ENCODE results near the gene WAC. TPM values are rescaled to one million over a fixed set of nuclear protein-coding genes. Genes with fewer than 3 reads are reported as not detected.

Gene WAC
- total RNA-seq, 4 donors from 2014 or later = 101 to 131 (median 118) TPM

DNA sequence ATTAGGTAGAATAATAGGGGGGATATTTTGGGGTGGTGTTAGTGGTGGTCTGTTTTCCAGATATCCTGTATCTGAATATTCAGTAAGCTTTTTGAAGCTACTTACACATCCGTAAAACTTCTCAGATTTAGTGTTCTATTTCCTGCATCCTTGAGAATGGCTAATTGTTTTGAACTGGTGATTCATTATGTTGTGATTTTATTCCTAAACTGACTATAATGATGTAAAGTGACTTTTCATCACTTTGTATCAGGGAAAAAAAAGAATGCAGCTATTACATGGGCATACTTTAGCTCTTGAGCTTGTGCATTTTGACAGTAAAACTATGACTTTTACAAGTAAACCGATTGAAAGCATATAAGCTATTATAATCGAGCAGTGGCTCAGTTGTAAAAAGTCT, 18.2 kb downstream of the WAC start:
- no peaks in the 10 kb centered on the region for H3K27me3 ChIP-seq
- peak overlapping the region in 1 of 4 donors; percentile 69 for H3K27ac ChIP-seq
- 23 to 30% methylated on average over 3 of the region's 3 CpGs for WGBS, 2 donors
- H3K9me3 ChIP-seq = no peaks in the 10 kb centered on the region
- DNase-seq (ENCODE audit: low spot score in 2 of 2) = no peak
- H3K36me3 ChIP-seq = peaks cover 0 to 28% (median 0%) of the 10 kb centered on the region in 3 donors
- TF ChIP-seq EP300 (IDR thresholded peaks at IDR 0.05) (no peak), POLR2A (IDR thresholded peaks at IDR 0.05) (no peak)
- TF ChIP-seq, protein P1, sequence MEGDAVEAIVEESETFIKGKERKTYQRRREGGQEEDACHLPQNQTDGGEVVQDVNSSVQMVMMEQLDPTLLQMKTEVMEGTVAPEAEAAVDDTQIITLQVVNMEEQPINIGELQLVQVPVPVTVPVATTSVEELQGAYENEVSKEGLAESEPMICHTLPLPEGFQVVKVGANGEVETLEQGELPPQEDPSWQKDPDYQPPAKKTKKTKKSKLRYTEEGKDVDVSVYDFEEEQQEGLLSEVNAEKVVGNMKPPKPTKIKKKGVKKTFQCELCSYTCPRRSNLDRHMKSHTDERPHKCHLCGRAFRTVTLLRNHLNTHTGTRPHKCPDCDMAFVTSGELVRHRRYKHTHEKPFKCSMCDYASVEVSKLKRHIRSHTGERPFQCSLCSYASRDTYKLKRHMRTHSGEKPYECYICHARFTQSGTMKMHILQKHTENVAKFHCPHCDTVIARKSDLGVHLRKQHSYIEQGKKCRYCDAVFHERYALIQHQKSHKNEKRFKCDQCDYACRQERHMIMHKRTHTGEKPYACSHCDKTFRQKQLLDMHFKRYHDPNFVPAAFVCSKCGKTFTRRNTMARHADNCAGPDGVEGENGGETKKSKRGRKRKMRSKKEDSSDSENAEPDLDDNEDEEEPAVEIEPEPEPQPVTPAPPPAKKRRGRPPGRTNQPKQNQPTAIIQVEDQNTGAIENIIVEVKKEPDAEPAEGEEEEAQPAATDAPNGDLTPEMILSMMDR (IDR thresholded peaks at IDR 0.05) = no peak
- H3K4me3 ChIP-seq = no peak overlapping the region
- peaks cover 0 to 75% (median 21%) of the 10 kb centered on the region in 4 donors for H3K4me1 ChIP-seq

DNA sequence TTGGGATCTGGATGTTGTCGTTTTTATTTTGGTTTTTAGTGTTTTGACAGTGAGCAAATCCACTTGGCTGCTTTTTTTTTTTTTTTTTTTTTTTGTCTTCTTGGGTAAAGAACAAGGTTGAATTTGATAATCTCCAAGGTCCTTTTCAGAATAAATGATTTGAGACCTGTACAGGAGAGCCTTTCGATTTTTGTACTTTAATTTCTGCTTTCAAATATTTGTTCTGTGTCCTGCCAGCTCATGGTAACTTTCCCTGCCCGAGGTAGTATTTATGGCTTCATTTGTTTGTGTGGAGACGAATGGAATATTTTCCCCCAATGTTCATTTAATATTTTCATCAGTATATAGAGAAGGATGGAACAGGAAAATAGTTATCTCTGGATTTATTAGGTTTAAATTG, 19.9 kb downstream of the WAC start:
- H3K9me3 ChIP-seq = no peaks in the 10 kb centered on the region
- H3K36me3 ChIP-seq = peaks cover 0 to 27% (median 0%) of the 10 kb centered on the region in 3 donors
- DNase-seq (ENCODE audit: low spot score in 2 of 2) = no peak
- TF ChIP-seq, protein P1 (IDR thresholded peaks at IDR 0.05) = no peak
- TF ChIP-seq EP300 (IDR thresholded peaks at IDR 0.05) (no peak), POLR2A (IDR thresholded peaks at IDR 0.05) (no peak)
- H3K27ac ChIP-seq = no peak overlapping the region
- WGBS, 2 donors = 61 to 62% methylated on average over 4 of the region's 4 CpGs
- no peak overlapping the region for H3K4me3 ChIP-seq
- no peaks in the 10 kb centered on the region for H3K27me3 ChIP-seq
- peaks cover 0 to 79% (median 19%) of the 10 kb centered on the region in 4 donors for H3K4me1 ChIP-seq

DNA sequence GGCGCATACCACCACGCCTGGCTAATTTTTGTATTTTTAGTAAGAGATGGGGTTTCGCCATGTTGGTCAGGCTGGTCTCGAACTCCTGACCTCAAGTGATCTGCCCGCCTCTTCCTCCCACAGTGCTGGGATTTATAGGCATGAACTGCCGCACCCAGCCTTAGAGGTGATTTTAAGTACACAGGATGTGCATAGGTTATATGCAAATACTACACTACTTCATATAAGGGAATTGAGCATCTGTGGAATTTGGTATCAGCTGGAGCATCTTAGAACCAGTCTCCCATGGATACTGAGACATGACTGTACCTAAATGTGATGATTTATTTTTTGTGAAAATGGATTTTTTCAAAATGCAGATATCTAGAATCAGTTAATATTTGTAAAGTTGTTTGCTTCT, 21.1 kb downstream of the WAC start:
- H3K4me1 ChIP-seq = peaks cover 0 to 91% (median 19%) of the 10 kb centered on the region in 4 donors

DNA sequence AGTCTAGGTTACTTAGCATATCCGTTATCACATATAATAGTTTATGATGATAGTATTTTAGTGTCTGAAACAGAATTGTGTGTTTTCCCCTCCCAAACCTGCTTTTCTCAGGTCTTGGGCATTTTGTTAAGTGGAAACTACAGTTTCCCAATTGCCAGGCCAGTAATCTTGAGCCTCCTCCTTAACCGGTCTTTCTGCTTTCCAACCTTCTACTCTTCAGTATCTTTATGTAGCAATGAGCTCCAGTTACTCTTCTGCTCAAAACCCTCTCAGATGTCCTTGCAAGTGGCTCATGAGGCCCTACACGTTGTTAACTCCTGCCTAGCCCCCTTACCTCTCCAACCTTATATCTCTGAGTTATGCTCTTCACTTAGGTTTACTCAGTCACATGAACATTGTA, 22.0 kb downstream of the WAC start:
- TF ChIP-seq, protein P1 (IDR thresholded peaks at IDR 0.05) = no peak
- TF ChIP-seq EP300 (IDR thresholded peaks at IDR 0.05) (no peak), POLR2A (IDR thresholded peaks at IDR 0.05) (no peak)
- no peak for DNase-seq (ENCODE audit: low spot score in 2 of 2)
- Histone ChIP-seq H3K9me3 (no peaks in the 10 kb centered on the region), H3K4me3 (no peak overlapping the region), H3K27me3 (no peaks in the 10 kb centered on the region), H3K27ac (no peak overlapping the region), H3K36me3 (peaks cover 0 to 11% (median 0%) of the 10 kb centered on the region in 3 donors), H3K4me1 (peaks cover 0 to 95% (median 25%) of the 10 kb centered on the region in 4 donors)
- 87 to 90% methylated on average over 3 of the region's 3 CpGs for WGBS, 2 donors

More for the DNA sequence above, 21.1 kb downstream of the WAC start:
- Histone ChIP-seq H3K27me3 (no peaks in the 10 kb centered on the region), H3K4me3 (no peak overlapping the region), H3K27ac (peak overlapping the region in 1 of 4 donors; percentile 47), H3K36me3 (peaks cover 0 to 17% (median 0%) of the 10 kb centered on the region in 3 donors), H3K9me3 (no peaks in the 10 kb centered on the region)
- no peak for DNase-seq (ENCODE audit: low spot score in 2 of 2)
- TF ChIP-seq, protein P1 (IDR thresholded peaks at IDR 0.05) = no peak
- TF ChIP-seq POLR2A (IDR thresholded peaks at IDR 0.05) = no peak
- TF ChIP-seq EP300 (IDR thresholded peaks at IDR 0.05) = no peak
- 92 to 93% methylated on average over 6 of the region's 6 CpGs for WGBS, 2 donors

DNA sequence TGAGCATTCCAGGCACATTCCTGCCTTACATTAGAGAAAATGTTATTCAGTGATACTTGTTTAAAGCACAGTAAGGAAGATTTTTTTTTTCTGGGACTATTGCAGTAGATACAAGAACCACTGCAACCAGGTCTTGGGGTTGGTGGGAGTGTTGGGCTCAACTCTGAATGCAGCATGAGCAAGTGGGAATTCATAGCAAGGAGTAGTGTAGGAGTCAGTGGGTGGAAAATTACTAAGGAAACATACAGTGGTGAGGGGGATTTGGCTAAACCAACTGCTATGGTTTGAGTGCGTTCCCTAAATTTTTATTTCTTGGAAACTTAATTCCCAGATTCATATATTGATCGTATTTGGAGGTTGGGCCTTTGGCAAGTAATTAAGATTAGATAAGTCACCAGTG, 22.4 kb downstream of the WAC start:
- peaks cover 0 to 95% (median 26%) of the 10 kb centered on the region in 4 donors for H3K4me1 ChIP-seq
- WGBS, 2 donors = 86 to 93% methylated on average over 2 of the region's 2 CpGs

More for the DNA sequence above, 22.4 kb downstream of the WAC start:
- H3K27ac ChIP-seq = no peak overlapping the region
- DNase-seq (ENCODE audit: low spot score in 2 of 2) = no peak
- no peaks in the 10 kb centered on the region for H3K9me3 ChIP-seq
- H3K36me3 ChIP-seq = peaks cover 0 to 9% (median 0%) of the 10 kb centered on the region in 3 donors
- no peak overlapping the region for H3K4me3 ChIP-seq
- no peaks in the 10 kb centered on the region for H3K27me3 ChIP-seq
- TF ChIP-seq, protein P1 (IDR thresholded peaks at IDR 0.05) = no peak
- no peak for TF ChIP-seq POLR2A (IDR thresholded peaks at IDR 0.05)
- no peak for TF ChIP-seq EP300 (IDR thresholded peaks at IDR 0.05)
